ENCODE data around the gene ZBTB9. TPM values are rescaled to one million over a fixed set of nuclear protein-coding genes. Genes with fewer than 3 reads are reported as not detected.

Gene ZBTB9
- total and polyA plus RNA-seq, 2 donors (not counting 1 experiment from before 2014, with no cell fraction given) = 2.9 to 11.8 TPM

- TF ChIP-seq EZH2 (IDR thresholded peaks at IDR 0.05; ENCODE audit: borderline replicate concordance, insufficient read depth, low read depth, low read length, poor library complexity, severe bottlenecking) = no peak
- TF ChIP-seq CTCF (IDR thresholded peaks at IDR 0.05) = peak; percentile 27
- DNase-seq = no peak
- peaks cover 52% of the 10 kb centered on the region for H3K4me1 Mint-ChIP-seq
- H3K27me3 Mint-ChIP-seq = no peaks in the 10 kb centered on the region
- intact Hi-C loops (cut with micrococcal nuclease) = loop anchor here (1.0 to 2.0 kb wide), 12 partner anchors 7 to 211 kb away; partner anchors contain the start of genes CUTA, KIFC1, PFDN6 and RGL2
- Histone ChIP-seq H3K27me3 (replicated peaks in 1 of 4; ENCODE audit: control extremely low read depth in 1 of 4, control insufficient read depth in 3 of 4, insufficient read depth in 4 of 4, low read length in 3 of 4) (no peaks in the 10 kb centered on the region), H2AFZ (ENCODE audit: insufficient read depth, low read depth, low read length, poor library complexity, severe bottlenecking) (peak within 1 kb of the TSS; percentile 85), H3K27ac (ENCODE audit: low read length in 2 of 2) (peak within 1 kb of the TSS; percentile 96 to 98), H3K9ac (ENCODE audit: low read length) (peak within 1 kb of the TSS; percentile 96), H3K4me3 (ENCODE audit: control extremely low read depth in 1 of 5, extremely low read depth in 1 of 5, insufficient read depth in 1 of 5, low read depth in 2 of 5, low read length in 4 of 5) (peak within 1 kb of the TSS; percentile 80 to 91 (median 84)), H3K36me3 (replicated peaks in 1 of 2; ENCODE audit: control extremely low read depth in 1 of 2, control insufficient read depth in 1 of 2, extremely low read depth in 1 of 2, insufficient read depth in 2 of 2, low read length in 1 of 2) (peaks cover 0 to 39% of the 10 kb centered on the region in 2 experiments), H4K20me1 (ENCODE audit: control insufficient read depth, insufficient read depth, low read length, poor library complexity, severe bottlenecking) (peaks cover 13% of the 10 kb centered on the region), H3K4me1 (ENCODE audit: control insufficient read depth in 2 of 2, insufficient read depth in 2 of 2, low read length in 2 of 2) (peaks cover 41 to 57% of the 10 kb centered on the region in 2 donors), H3K4me2 (replicated peaks; ENCODE audit: low read depth, low read length, poor library complexity, severe bottlenecking) (peak within 1 kb of the TSS; percentile 97), H3K79me2 (ENCODE audit: control insufficient read depth, insufficient read depth, low read length) (peaks cover 33% of the 10 kb centered on the region), H3K9me3 (ENCODE audit: control extremely low read depth in 1 of 3, control insufficient read depth in 2 of 3, insufficient read depth in 1 of 3, low read length in 2 of 3) (no peaks in the 10 kb centered on the region)
- no peaks in the 10 kb centered on the region for H3K9me3 Mint-ChIP-seq (ENCODE audit: insufficient read depth)
- ChIA-PET CTCF (interaction anchor here (1.2 to 1.3 kb wide), 2 partner anchors 20 to 66 kb away, joined by 3 to 5 read pairs; partner anchors contain the start of gene KIFC1), POLR2A (interaction anchor here (0.6 to 1.5 kb wide), 18 partner anchors 15 to 1811 kb away, joined by 3 to 16 read pairs (median 6); partner anchors contain the start of genes BAK1, KIFC1, RPS18 and RXRB)
- peak within 1 kb of the TSS; percentile 94 for H3K27ac Mint-ChIP-seq
- WGBS (ENCODE audit: insufficient coverage) = 1% methylated on average over 54 of the region's 67 CpGs
- H3K4me3 Mint-ChIP-seq = peak within 1 kb of the TSS; percentile 87
- ATAC-seq (ENCODE audit: low read depth) = peak; percentile 55
Measured at GRCh38 chr6:33410711-33411631, 43.4 kb upstream of the ZBTB9 start, which contains the start of gene PHF1. Gene PHF1, plus strand, starts transcription at chr6:33411014. Its CDS starts 1,250 bp downstream, at chr6:33412264.

All from B cell (primary cell).